HG03378 (cell line): Measurements from ENCODE around the gene ZNF569.
"Not testable (repeated sequence)": the region's sequence is repeated elsewhere in the genome, so short reads cannot be mapped to it uniquely, and the experiment has no call there.

Experiments
- ATAC-seq: cut with Tn5 transposase; IDR thresholded peaks from one replicate; pipeline ENCODE4 v1.9.1; 2021; ENCODE audit warnings: mild to moderate bottlenecking, moderate library complexity; ENCODE audit not compliant: unreplicated experiment

Gene ZNF569

GRCh38 chr19:37403403-37403802, 63.8 kb downstream of the ZNF569 start:
- no peak for ATAC-seq

DNA sequence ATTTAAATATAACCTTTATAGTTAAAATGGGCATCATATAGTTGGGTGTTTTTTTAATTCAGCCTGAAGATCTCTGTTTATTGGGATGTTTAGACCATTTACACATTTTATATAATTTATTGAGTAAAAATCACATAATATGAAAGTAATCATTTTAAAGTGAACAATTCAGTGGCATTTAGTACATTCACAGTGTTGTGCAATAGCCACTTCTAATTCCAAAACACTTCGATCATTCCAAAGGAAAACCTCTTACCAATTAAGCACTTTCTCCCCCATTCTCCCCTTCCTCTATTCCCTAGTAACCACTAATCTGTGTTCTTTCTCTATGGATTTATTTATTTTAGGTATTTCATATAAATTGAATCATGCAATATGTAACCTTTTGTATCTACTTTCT, 66.2 kb downstream of the ZNF569 start:
- no peak for ATAC-seq

DNA sequence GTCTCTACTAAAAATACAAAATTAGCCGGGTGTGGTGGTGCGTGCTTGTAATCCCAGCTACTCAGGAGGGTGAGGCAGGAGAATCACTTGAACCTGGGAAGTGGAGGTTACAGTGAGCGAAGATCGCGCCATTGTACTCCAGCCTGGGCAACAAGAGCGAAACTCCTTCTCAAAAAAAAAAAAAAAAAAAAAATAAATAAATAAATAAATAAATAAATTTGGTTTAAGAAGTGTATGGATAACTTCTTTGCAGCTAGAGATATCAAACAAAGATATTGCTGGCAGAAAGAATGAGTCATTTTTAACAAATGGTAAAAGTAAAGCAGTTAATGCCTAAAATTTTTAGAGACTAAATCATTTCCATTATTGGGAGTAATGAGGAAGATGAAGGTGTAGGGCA, 75.8 kb downstream of the ZNF569 start:
- ATAC-seq = not testable (repeated sequence)

DNA sequence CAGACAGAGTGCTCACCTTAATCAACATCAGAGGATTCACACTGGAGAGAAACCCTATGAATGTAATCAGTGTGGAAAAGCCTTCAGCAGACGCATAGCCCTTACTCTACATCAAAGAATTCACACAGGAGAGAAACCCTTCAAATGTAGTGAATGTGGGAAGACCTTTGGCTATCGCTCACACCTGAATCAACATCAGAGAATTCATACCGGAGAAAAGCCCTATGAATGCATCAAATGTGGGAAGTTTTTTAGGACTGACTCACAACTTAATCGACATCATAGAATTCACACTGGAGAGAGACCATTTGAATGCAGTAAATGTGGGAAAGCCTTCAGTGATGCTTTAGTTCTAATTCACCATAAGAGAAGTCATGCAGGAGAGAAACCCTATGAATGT, 78.0 kb downstream of the ZNF569 start:
- ATAC-seq = no peak

- peak; percentile 81 for ATAC-seq
These were observed 96.2 kb downstream of the ZNF569 start, which contains the start of gene ZNF527 for GRCh38 chr19:37370880-37371661. TSS of gene ZNF527 (plus strand) at chr19:37371099. CDS start at chr19:37374199, 3,100 bp downstream.

DNA sequence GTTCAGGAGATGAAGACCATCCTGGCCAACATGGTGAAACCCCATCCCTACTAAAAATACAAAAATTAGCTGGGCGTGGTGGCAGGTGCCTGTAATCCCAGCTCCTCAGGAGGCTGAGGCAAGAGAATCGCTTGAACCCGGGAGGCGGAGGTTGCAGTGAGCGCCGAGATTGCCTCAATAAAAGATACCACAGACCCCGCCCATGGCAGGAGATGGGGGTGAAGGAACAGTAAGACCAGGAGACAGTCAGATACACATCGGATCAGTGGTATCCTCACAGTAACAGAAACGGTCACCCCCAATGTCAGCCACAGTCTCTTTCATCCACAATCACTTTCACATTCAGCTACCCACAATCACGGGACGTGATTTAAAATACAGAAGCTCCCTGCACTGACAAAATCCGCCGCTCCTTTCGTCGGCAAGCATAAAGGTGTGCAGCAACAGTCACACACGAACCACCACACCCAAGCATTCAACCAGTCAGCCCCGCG, 96.8 kb downstream of the ZNF569 start:
- ATAC-seq = peak; percentile 29

DNA sequence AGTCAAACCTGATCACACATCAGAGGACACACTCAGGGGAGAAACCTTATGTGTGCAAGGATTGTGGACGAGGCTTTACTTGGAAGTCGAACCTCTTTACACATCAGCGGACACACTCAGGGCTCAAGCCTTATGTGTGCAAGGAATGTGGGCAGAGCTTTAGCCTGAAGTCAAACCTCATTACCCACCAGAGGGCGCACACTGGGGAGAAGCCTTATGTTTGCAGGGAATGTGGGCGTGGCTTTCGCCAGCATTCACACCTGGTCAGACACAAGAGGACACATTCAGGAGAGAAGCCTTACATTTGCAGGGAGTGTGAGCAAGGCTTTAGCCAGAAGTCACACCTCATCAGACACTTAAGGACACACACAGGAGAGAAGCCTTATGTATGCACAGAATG, 104.5 kb downstream of the ZNF569 start:
- no peak for ATAC-seq

- no peak for ATAC-seq
These were observed 105.2 kb downstream of the ZNF569 start for GRCh38 chr19:37361994-37362393.
